A549 treated with DMSO at 1 μM for 4 hours (cell line): ENCODE data around the gene IL17RB. TPM values are rescaled to one million over a fixed set of nuclear protein-coding genes. Genes with fewer than 3 reads are reported as not detected.

ENCODE experiments used
- total RNA-seq: library from RNA; stranded (reverse); fragments of 200-300 nt; extraction: Qiagen RNA extraction; gene quantifications from 5 replicates; pipeline ENCODE4 v1.2.3, GENCODE V29; 2022; ENCODE audit warnings: low read depth

Gene IL17RB, protein sequence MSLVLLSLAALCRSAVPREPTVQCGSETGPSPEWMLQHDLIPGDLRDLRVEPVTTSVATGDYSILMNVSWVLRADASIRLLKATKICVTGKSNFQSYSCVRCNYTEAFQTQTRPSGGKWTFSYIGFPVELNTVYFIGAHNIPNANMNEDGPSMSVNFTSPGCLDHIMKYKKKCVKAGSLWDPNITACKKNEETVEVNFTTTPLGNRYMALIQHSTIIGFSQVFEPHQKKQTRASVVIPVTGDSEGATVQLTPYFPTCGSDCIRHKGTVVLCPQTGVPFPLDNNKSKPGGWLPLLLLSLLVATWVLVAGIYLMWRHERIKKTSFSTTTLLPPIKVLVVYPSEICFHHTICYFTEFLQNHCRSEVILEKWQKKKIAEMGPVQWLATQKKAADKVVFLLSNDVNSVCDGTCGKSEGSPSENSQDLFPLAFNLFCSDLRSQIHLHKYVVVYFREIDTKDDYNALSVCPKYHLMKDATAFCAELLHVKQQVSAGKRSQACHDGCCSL
- 0.81 to 1.3 TPM (median 1.0 TPM) in 5 replicates for total RNA-seq

DNA sequence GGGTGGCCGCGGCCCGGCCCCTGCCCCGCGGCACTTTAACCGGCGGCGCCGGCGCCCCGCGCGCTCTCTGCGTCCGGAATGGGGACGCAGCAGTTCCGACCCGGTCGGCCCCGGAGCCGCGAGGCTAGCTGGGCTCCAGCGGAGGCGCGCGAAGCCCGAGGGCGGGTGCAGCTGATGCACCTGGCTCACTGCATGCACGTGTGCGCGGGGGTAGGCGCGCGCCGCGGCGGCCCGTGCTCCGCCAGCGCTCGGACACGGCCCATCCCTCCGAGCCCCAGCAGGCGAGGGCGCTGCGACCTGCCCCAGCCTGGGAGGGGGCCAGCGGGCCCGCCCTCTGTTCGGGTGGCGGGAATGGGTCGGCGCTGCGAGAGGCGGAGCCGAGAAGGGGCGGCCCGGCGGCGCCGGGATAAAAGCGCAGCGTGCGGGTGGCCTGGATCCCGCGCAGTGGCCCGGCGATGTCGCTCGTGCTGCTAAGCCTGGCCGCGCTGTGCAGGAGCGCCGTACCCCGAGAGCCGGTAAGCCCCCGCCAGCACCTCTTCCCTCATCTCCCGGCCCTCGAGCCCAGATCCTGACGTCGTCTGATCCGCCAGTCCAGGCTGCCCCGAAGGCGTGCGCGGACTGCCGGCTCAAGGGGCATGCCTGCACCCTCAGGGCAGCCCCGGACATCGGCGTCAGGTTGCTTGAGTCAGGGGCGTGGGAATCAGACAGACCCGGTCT, at the start of gene IL17RB, which contains the start of gene CHDH:
IL17RB (plus strand) TSS at position 435 of the 717 bp plus-strand sequence; CDS start at position 456, 21 bp downstream.
CHDH (minus strand) TSS at position 286 of the 717 bp plus-strand sequence. CDS start 22,411 bp downstream, outside the sequence.

DNA sequence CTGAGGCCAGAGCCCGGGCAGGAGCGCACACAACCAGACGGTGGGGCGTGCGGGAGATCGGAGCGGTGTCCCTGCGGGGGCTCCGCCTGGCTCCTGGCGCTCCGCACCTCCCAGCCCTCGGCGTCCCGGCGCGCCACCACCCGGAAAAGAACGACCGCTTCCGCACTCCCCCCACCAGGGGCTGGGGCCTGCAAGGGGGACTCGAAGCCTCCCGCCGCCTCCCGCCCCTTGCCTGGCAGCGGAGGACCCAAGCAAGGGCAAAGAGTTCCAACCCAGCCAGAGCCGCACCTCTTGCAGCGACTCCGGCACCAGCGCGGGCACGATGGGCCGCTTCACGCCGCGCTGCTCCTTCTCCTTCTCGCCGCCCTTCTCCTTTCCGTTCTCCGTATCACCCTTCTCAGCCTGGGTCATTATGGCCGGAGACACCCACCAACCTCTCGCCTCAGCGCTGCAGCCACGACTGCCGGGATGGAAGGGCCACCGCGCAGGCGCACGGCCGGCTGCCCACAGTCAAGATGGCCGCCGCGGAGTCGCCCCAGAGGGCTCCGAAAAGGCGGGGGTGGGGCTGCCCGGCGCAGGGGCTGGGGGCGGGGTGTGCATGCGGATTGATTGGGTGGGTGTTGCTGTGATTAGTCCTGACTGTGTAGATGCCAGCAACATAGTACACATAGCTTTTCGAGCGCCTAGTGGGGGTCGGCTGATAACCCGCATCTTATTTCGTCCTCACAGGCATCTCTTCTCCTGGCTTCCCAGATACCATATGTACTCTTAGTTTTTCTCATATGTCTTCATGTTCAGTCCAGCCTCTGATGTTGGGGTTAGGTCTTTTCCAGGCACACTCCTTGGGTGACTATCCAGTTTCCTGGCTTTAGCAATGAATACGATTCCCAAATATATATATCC, 35.6 kb downstream of the IL17RB start, which contains the start of gene ACTR8:
ACTR8 (minus strand) TSS at position 462 of the 903 bp plus-strand sequence; CDS start at position 411, 51 bp downstream.

DNA sequence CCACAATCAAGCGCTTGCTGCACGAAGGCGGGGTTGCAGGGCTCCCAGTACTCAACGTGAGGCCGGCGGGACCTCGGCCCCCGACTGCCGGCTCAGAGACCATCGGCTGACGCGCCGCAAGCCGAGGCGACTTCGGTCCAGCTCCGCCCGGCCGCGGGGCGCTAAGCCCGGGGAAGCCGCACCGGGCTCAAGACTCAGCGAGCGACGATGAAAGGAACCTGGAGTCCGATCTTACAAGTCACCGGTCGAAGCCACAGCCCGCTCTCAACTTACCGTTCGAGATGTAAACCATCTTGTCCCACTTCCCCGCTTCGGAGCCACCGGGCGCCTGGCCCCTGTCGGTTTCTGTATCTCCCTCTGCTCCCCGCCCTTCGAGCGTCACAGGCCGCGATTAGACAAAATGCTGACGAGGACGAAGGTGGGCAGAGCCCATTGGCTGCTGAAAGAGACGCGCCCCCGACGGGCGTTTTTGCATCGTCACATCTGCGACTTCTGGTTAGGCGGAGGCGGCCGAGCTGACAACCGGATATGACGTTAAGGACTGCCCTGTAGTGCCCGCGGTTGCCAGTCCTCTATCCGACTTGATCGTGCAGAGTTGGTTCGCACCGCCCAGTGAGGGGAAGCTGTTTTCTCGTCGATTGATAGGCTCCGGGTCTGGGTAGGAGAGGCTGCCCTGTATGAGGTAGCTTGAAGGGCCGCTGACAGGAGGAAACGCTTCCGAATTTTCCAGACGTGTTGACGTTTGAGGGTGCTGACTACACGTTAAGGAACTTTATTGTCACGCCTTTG, 45.3 kb downstream of the IL17RB start, which contains the start of gene SELENOK:
SELENOK (minus strand) TSS at position 363 of the 789 bp plus-strand sequence.

Other genes starting within 250 kb of the IL17RB start
- gene CHDH, start 149 bp upstream of the IL17RB start, total RNA-seq: 2.2 to 3.2 TPM (median 2.6 TPM) in 5 replicates
- 14.9 to 19.0 TPM (median 16.7 TPM) in 5 replicates for gene ACTR8, start 35.6 kb downstream of the IL17RB start, total RNA-seq
- gene SELENOK, start 45.3 kb downstream of the IL17RB start, total RNA-seq: 19.7 to 37.0 TPM (median 24.5 TPM) in 5 replicates